HepG2 (cell line): ENCODE data around the gene NEU1. TPM values are rescaled to one million over a fixed set of nuclear protein-coding genes. Genes with fewer than 3 reads are reported as not detected.

Experiments used
- AKAP8 ChIP-seq: sonication (generic); formaldehyde crosslinking; IDR thresholded peaks from 2 replicates; pipeline ENCODE4 v1.5.1; 2020; ENCODE audit warnings: mild to moderate bottlenecking, missing genetic modification reagents
- ATF5 ChIP-seq: sonication (generic); formaldehyde crosslinking; IDR thresholded peaks from 2 replicates; pipeline ENCODE4 v1.4.0; 2020; ENCODE audit warnings: mild to moderate bottlenecking, low read depth, missing genetic modification reagents
- MAFG ChIP-seq: sonication (generic); formaldehyde crosslinking; IDR thresholded peaks from 2 replicates; pipeline ENCODE4 v1.5.1; 2020; ENCODE audit warnings: mild to moderate bottlenecking, missing genetic modification reagents
- MYPOP ChIP-seq: sonication (generic); formaldehyde crosslinking; IDR thresholded peaks from 2 replicates; pipeline ENCODE4 v1.8.1; 2023; ENCODE audit warnings: mild to moderate bottlenecking, moderate library complexity, missing genetic modification reagents
- PRDM4 ChIP-seq: sonication (generic); formaldehyde crosslinking; IDR thresholded peaks from 2 replicates; pipeline ENCODE4 v1.9.0; 2021; ENCODE audit warnings: missing genetic modification reagents, borderline replicate concordance
- PTBP1 ChIP-seq: fragments of 200-400 bp; formaldehyde crosslinking; IDR thresholded peaks from 2 replicates; pipeline ENCODE4 v1.6.1; 2018; ENCODE audit warnings: low read length, low read depth; ENCODE audit not compliant: poor library complexity, severe bottlenecking
- RBM39 ChIP-seq: fragments of 200-400 bp; formaldehyde crosslinking; IDR thresholded peaks from one replicate; pipeline ENCODE4 v1.6.1; 2018; ENCODE audit warnings: antibody characterized with exemption, mild to moderate bottlenecking, low read depth, low read length; ENCODE audit not compliant: poor library complexity, severe bottlenecking
- RFXAP ChIP-seq: sonication (generic); formaldehyde crosslinking; IDR thresholded peaks from 2 replicates; pipeline ENCODE4 v1.4.0; 2020; ENCODE audit warnings: missing genetic modification reagents, borderline replicate concordance
- SNAPC4 ChIP-seq: sonication (generic); formaldehyde crosslinking; IDR thresholded peaks from 2 replicates; pipeline ENCODE4 v1.4.0; 2020; ENCODE audit warnings: mild to moderate bottlenecking, missing genetic modification reagents
- SSRP1 ChIP-seq: IDR thresholded peaks from 2 replicates; pipeline ENCODE4 v1.6.1; 2016; ENCODE audit warnings: control low read depth
- ZBTB43 ChIP-seq: sonication (generic); formaldehyde crosslinking; conservative IDR thresholded peaks from 2 replicates; pipeline ENCODE4 v1.4.0; 2020; ENCODE audit warnings: missing genetic modification reagents
- polyA plus RNA-seq, 8 experiments: library from polyadenylated mRNA; depleted of rRNA in 3 of 8; stranded (reverse) in 7 of 8; unstranded in 1 of 8; fragments of >200 nt; fragmentation: Illumina TruSeq in 4 of 8; extraction: Trizol in 4 of 8; gene quantifications; 2 replicates each; pipeline versions ENCODE4 v1.2.1 to v1.2.3, GENCODE V29; 2011 to 2016; ENCODE audit warnings: low read depth in 4 of 8, missing spikeins in 1 of 8, mixed read lengths in 1 of 8; ENCODE audit not compliant: insufficient read depth in 1 of 8
- total RNA-seq, 5 experiments: library from RNA; depleted of rRNA; stranded (reverse); fragments of >200 nt; fragmentation: Illumina TruSeq; extraction: Trizol; gene quantifications; 2 replicates each; pipeline ENCODE4 v1.2.3, GENCODE V29; 2016; ENCODE audit warnings: low read depth in 1 of 5

NEU1 gene
- total and polyA plus RNA-seq, 2 of the 13 experiments (the other 11 are each of a cell fraction or from before 2014, with no cell fraction given): 215 to 297 TPM

- peak; percentile 72 for TF ChIP-seq MYPOP (CRISPR knock-in tag)
- no peak for TF ChIP-seq SSRP1 (CRISPR knock-in tag)
- TF ChIP-seq SNAPC4: 0 out of 2 replicates have a peak, but pooled peaks have one; percentile 8
- TF ChIP-seq MAFG: no peak
- no peak for TF ChIP-seq PTBP1
- no peak for TF ChIP-seq PRDM4 (CRISPR knock-in tag)
- no peak for TF ChIP-seq ATF5 (CRISPR knock-in tag)
- 0 out of 2 replicates have a peak, but pooled peaks have one; percentile 13 for TF ChIP-seq ZBTB43
- peak; percentile 99 for TF ChIP-seq AKAP8 (CRISPR knock-in tag)
- TF ChIP-seq RFXAP (CRISPR knock-in tag): no peak
- TF ChIP-seq RBM39: no peak
Observed at GRCh38 chr6:31901953-31902643, 39.5 kb upstream of the NEU1 start, which contains the start of gene ZBTB12 (continued).
